Activated CD4-positive, alpha-beta T cell treated with anti-CD3 and anti-CD28 coated beads for 24 hours (primary cell): ENCODE data around the gene STK16.

Source experiments
- DNase-seq, 2 donors: peaks; one replicate each; pipeline ENCODE4 v3.0.0-alpha.2; 2020; ENCODE audit warnings: low read depth in 2 of 2

The STK16 gene

GRCh38 chr2:219269362-219270054, 24.2 kb downstream of the STK16 start:
- DNase-seq, result no peak

GRCh38 chr2:219270055-219270372, 24.7 kb downstream of the STK16 start:
- no peak for DNase-seq

- DNase-seq, result no peak
These were observed 25.7 kb downstream of the STK16 start for GRCh38 chr2:219271021-219271420.

- no peak for DNase-seq
These were observed 27.1 kb downstream of the STK16 start for GRCh38 chr2:219272356-219272755.

GRCh38 chr2:219272995-219273394, 27.7 kb downstream of the STK16 start:
- no peak for DNase-seq

GRCh38 chr2:219273937-219274336, 28.7 kb downstream of the STK16 start:
- DNase-seq, result no peak

- no peak for DNase-seq
These were observed 29.2 kb downstream of the STK16 start for GRCh38 chr2:219274361-219274921.

- peak; percentile 64 to 67 for DNase-seq
These were observed 32.7 kb downstream of the STK16 start for GRCh38 chr2:219277703-219278654.

- no peak for DNase-seq
These were observed 33.4 kb downstream of the STK16 start for GRCh38 chr2:219278655-219279150.

- DNase-seq, result peak; percentile 98 to 99
These were observed 34.1 kb downstream of the STK16 start, which contains the start of gene DNAJB2 for GRCh38 chr2:219279151-219279915. Gene DNAJB2, plus strand, starts transcription at chr2:219279366. Its CDS starts 468 bp downstream, at chr2:219279834.

- no peak for DNase-seq
These were observed 34.7 kb downstream of the STK16 start for GRCh38 chr2:219279916-219280516.

GRCh38 chr2:219280651-219281050, 35.4 kb downstream of the STK16 start:
- no peak for DNase-seq

GRCh38 chr2:219281588-219281987, 36.3 kb downstream of the STK16 start:
- DNase-seq, result no peak

GRCh38 chr2:219282375-219282774, 37.1 kb downstream of the STK16 start:
- no peak for DNase-seq

- no peak for DNase-seq
These were observed 37.8 kb downstream of the STK16 start for GRCh38 chr2:219282943-219283581.

GRCh38 chr2:219284501-219285372, 39.5 kb downstream of the STK16 start:
- DNase-seq, result no peak

- no peak for DNase-seq
These were observed 40.1 kb downstream of the STK16 start for GRCh38 chr2:219285373-219285735.

GRCh38 chr2:219285894-219286425, 40.7 kb downstream of the STK16 start:
- no peak for DNase-seq

GRCh38 chr2:219286436-219287115, 41.3 kb downstream of the STK16 start:
- no peak for DNase-seq
